GM12878 (cell line): ENCODE results near the gene ACTL6B. TPM values are rescaled to one million over a fixed set of nuclear protein-coding genes. Genes with fewer than 3 reads are reported as not detected.

Source experiments
- CHD1 ChIP-seq: IDR thresholded peaks from 2 replicates; pipeline ENCODE4 v1.6.1; 2012; ENCODE audit warnings: low read depth, low read length, improper control_type of control experiment
- POU2F2 ChIP-seq: IDR thresholded peaks from 3 replicates; pipeline ENCODE4 v1.6.1; 2011; ENCODE audit warnings: low read depth, mild to moderate bottlenecking, low read length, borderline replicate concordance
- polyA plus RNA-seq, 11 experiments: library from polyadenylated mRNA; depleted of rRNA in 4 of 11; unstranded in 6 of 11; stranded (reverse) in 5 of 11; fragments of >200 nt; fragmentation: Nextera tagmentation in 4 of 11; fragmentation: Illumina TruSeq in 1 of 11; extraction: Ambion mirVana in 4 of 11; extraction: Trizol in 1 of 11; gene quantifications; 1 replicate in 1 of 11; 2 replicates in 10 of 11; pipeline versions ENCODE4 v1.2.1 to v1.2.3, GENCODE V29; 2011 to 2016; ENCODE audit warnings: inconsistent platforms in 2 of 11, missing spikeins in 2 of 11, low read depth in 1 of 11
- total RNA-seq, 4 experiments: library from RNA; depleted of rRNA in 3 of 4; stranded (reverse); fragments of >200 nt in 3 of 4; fragmentation: Illumina TruSeq in 1 of 4; extraction: Trizol in 1 of 4; gene quantifications; 2 replicates each; pipeline versions ENCODE4 v1.2.1 to v1.2.3, GENCODE V29; 2013 to 2021
- TF ChIP-seq, protein P1 (sequence below), 3 experiments: IDR thresholded peaks in 2 of 3; conservative IDR thresholded peaks in 1 of 3; 2 replicates each; pipeline ENCODE4 v1.5.1; 2011; ENCODE audit warnings: low read depth in 3 of 3, low read length in 3 of 3, mild to moderate bottlenecking in 3 of 3, control low read depth in 2 of 3, moderate library complexity in 2 of 3, inconsistent platforms in 1 of 3, mixed read lengths in 1 of 3; ENCODE audit not compliant: control insufficient read depth in 2 of 3, insufficient read depth in 1 of 3; ENCODE audit errors: extremely low read depth in 1 of 3
- TF ChIP-seq, protein P2 (sequence below): fragments of 450-650 bp; IDR thresholded peaks from 2 replicates; pipeline ENCODE4 v1.6.1; 2018; ENCODE audit warnings: mild to moderate bottlenecking, low read depth, moderate library complexity; ENCODE audit not compliant: partially characterized antibody
- TF ChIP-seq, protein P3 (sequence below): IDR thresholded peaks from 2 replicates; pipeline ENCODE4 v1.6.1; 2011; ENCODE audit warnings: borderline replicate concordance, low read depth, mild to moderate bottlenecking, moderate library complexity, low read length; ENCODE audit not compliant: insufficient read depth, poor library complexity, severe bottlenecking
- TF ChIP-seq, protein P4 (sequence below): fragments of 450-650 bp; IDR thresholded peaks from 2 replicates; pipeline ENCODE4 v1.6.1; 2014; ENCODE audit warnings: mild to moderate bottlenecking
- TF ChIP-seq, protein P5 (sequence below): fragments of 150-350 bp; IDR thresholded peaks from 2 replicates; pipeline ENCODE4 v1.6.1; 2016; ENCODE audit warnings: low read depth, low read length

Gene ACTL6B
- total and polyA plus RNA-seq, 10 of the 15 experiments (the other 5 are each of a cell fraction or from before 2014, with no cell fraction given) = not detected

DNA sequence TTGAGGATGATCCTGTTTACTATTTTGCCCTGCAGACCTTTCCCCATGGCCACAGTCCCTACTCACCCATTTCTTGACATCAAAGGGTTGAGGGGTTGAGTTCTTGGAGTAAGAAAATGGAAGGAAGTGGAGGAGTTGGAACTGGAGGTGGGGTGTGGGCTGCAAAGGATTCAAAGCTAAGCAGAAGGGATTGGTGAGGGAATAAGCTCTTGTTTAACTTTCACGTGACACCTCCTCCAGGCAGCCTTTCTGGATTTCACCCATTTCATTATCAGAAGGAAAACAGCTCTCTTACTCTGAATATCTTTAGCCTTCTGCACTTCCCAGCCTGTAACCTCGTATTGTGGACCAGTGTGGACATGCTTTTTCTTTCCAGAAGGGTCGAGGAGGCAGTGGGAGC is 30.2 kb downstream of the ACTL6B start (continued):
- TF ChIP-seq CHD1 (no peak), POU2F2 (no peak)
- TF ChIP-seq, protein P1, sequence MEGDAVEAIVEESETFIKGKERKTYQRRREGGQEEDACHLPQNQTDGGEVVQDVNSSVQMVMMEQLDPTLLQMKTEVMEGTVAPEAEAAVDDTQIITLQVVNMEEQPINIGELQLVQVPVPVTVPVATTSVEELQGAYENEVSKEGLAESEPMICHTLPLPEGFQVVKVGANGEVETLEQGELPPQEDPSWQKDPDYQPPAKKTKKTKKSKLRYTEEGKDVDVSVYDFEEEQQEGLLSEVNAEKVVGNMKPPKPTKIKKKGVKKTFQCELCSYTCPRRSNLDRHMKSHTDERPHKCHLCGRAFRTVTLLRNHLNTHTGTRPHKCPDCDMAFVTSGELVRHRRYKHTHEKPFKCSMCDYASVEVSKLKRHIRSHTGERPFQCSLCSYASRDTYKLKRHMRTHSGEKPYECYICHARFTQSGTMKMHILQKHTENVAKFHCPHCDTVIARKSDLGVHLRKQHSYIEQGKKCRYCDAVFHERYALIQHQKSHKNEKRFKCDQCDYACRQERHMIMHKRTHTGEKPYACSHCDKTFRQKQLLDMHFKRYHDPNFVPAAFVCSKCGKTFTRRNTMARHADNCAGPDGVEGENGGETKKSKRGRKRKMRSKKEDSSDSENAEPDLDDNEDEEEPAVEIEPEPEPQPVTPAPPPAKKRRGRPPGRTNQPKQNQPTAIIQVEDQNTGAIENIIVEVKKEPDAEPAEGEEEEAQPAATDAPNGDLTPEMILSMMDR (IDR thresholded peaks at IDR 0.05 in 2 of 3, conservative IDR thresholded peaks at IDR 0.05 in 1 of 3; ENCODE audit: control insufficient read depth in 2 of 3, extremely low read depth in 1 of 3, insufficient read depth in 1 of 3, low read depth in 3 of 3, low read length in 3 of 3) = no peak
- TF ChIP-seq, protein P2, sequence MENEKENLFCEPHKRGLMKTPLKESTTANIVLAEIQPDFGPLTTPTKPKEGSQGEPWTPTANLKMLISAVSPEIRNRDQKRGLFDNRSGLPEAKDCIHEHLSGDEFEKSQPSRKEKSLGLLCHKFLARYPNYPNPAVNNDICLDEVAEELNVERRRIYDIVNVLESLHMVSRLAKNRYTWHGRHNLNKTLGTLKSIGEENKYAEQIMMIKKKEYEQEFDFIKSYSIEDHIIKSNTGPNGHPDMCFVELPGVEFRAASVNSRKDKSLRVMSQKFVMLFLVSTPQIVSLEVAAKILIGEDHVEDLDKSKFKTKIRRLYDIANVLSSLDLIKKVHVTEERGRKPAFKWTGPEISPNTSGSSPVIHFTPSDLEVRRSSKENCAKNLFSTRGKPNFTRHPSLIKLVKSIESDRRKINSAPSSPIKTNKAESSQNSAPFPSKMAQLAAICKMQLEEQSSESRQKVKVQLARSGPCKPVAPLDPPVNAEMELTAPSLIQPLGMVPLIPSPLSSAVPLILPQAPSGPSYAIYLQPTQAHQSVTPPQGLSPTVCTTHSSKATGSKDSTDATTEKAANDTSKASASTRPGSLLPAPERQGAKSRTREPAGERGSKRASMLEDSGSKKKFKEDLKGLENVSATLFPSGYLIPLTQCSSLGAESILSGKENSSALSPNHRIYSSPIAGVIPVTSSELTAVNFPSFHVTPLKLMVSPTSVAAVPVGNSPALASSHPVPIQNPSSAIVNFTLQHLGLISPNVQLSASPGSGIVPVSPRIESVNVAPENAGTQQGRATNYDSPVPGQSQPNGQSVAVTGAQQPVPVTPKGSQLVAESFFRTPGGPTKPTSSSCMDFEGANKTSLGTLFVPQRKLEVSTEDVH = no peak
- TF ChIP-seq, protein P3, sequence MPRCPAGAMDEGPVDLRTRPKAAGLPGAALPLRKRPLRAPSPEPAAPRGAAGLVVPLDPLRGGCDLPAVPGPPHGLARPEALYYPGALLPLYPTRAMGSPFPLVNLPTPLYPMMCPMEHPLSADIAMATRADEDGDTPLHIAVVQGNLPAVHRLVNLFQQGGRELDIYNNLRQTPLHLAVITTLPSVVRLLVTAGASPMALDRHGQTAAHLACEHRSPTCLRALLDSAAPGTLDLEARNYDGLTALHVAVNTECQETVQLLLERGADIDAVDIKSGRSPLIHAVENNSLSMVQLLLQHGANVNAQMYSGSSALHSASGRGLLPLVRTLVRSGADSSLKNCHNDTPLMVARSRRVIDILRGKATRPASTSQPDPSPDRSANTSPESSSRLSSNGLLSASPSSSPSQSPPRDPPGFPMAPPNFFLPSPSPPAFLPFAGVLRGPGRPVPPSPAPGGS = no peak
- TF ChIP-seq, protein P4, sequence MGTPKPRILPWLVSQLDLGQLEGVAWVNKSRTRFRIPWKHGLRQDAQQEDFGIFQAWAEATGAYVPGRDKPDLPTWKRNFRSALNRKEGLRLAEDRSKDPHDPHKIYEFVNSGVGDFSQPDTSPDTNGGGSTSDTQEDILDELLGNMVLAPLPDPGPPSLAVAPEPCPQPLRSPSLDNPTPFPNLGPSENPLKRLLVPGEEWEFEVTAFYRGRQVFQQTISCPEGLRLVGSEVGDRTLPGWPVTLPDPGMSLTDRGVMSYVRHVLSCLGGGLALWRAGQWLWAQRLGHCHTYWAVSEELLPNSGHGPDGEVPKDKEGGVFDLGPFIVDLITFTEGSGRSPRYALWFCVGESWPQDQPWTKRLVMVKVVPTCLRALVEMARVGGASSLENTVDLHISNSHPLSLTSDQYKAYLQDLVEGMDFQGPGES = no peak
- TF ChIP-seq, protein P5, sequence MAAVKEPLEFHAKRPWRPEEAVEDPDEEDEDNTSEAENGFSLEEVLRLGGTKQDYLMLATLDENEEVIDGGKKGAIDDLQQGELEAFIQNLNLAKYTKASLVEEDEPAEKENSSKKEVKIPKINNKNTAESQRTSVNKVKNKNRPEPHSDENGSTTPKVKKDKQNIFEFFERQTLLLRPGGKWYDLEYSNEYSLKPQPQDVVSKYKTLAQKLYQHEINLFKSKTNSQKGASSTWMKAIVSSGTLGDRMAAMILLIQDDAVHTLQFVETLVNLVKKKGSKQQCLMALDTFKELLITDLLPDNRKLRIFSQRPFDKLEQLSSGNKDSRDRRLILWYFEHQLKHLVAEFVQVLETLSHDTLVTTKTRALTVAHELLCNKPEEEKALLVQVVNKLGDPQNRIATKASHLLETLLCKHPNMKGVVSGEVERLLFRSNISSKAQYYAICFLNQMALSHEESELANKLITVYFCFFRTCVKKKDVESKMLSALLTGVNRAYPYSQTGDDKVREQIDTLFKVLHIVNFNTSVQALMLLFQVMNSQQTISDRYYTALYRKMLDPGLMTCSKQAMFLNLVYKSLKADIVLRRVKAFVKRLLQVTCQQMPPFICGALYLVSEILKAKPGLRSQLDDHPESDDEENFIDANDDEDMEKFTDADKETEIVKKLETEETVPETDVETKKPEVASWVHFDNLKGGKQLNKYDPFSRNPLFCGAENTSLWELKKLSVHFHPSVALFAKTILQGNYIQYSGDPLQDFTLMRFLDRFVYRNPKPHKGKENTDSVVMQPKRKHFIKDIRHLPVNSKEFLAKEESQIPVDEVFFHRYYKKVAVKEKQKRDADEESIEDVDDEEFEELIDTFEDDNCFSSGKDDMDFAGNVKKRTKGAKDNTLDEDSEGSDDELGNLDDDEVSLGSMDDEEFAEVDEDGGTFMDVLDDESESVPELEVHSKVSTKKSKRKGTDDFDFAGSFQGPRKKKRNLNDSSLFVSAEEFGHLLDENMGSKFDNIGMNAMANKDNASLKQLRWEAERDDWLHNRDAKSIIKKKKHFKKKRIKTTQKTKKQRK = no peak
